Measurements from ENCODE around the gene HINT1.

GRCh38 chr5:131182839-131183238 lies 17.8 kb upstream of the HINT1 start:
- no peak for TF ChIP-seq CTCF (IDR thresholded peaks at IDR 0.05)
- no peak for TF ChIP-seq ZFX (IDR thresholded peaks at IDR 0.05; ENCODE audit: borderline replicate concordance)
